Measurements from ENCODE around the gene OR8B4.
"Not testable (repeated sequence)": the region's sequence is repeated elsewhere in the genome, so short reads cannot be mapped to it uniquely, and the experiment has no call there.

Gene OR8B4

GRCh38 chr11:124405581-124405980, 19.1 kb downstream of the OR8B4 start:
- DNase-seq (ENCODE audit: low spot score): no peak

DNA sequence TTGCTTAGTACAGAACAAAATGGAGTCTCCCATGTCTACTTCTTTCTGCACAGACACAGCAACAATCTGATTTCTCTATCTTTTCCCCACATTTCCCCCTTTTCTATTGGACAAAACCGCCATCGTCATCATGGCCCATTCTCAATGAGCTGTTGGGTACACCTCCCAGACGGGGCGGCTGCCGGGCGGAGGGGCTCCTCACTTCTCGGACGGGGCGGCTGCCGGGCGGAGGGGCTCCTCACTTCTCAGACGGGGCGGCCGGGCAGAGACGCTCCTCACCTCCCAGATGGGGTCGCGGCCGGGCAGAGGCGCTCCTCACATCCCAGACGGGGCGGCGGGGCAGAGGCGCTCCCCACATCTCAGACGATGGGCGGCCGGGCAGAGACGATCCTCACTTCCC, 21.5 kb downstream of the OR8B4 start:
- not testable (repeated sequence) for DNase-seq (ENCODE audit: low spot score)

- DNase-seq (ENCODE audit: low spot score): no peak
Measured at GRCh38 chr11:124402326-124402922, 22.2 kb downstream of the OR8B4 start.

DNA sequence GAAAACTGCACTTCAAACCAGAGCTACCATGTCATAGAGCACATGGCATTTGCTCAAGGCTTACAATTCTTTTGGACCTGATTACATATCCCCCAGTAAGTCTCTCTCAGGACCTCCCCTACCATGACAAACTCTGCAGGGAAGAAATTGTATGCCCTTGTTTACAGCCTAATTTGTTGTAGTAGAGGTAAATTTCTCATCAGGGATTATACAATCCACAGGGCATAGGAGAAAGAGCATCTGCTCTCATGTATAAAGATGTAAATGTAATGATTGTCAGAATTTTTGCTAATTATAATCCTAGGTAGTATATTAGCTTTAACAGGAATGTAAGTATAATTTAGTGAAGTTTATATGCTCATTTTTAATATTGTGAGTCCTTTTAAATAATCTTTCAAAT, 25.7 kb downstream of the OR8B4 start, which contains the start of gene OR8B3:
OR8B3 (minus strand) TSS at position 101 of the 400 bp plus-strand sequence. CDS start 1,673 bp downstream, outside the sequence.
- no peak for DNase-seq (ENCODE audit: low spot score)

- DNase-seq (ENCODE audit: low spot score): not testable (repeated sequence)
Measured at GRCh38 chr11:124396847-124397246, 27.8 kb downstream of the OR8B4 start.

- no peak for DNase-seq (ENCODE audit: low spot score)
Measured at GRCh38 chr11:124394408-124394807, 30.3 kb downstream of the OR8B4 start.

GRCh38 chr11:124384399-124384798, 40.3 kb downstream of the OR8B4 start, which contains the start of gene OR8B2:
Gene OR8B2 (minus strand): TSS chr11:124384499. CDS start chr11:124383343, 1,156 bp downstream.
- DNase-seq (ENCODE audit: low spot score): no peak

DNA sequence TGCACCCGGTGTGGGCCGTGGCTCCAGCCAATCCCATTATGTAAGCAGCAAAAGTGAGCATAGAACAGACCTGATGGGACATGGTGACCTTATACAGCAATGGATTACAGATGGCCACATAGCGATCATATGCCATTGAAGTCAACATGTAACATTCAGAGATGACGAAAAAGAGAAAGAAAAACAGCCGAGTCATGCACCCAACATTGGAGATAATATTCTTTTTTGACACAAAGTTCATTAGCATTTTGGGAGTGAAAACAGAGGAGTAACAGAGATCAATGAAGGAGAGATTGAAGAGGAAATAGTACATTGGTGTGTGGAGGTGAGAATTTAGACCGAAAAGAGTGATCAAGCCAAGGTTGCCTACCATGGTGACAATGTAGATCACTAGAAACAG, 41.8 kb downstream of the OR8B4 start:
- not testable (repeated sequence) for DNase-seq (ENCODE audit: low spot score)

GRCh38 chr11:124380585-124380984, 44.1 kb downstream of the OR8B4 start:
- no peak for DNase-seq (ENCODE audit: low spot score)

- no peak for DNase-seq (ENCODE audit: low spot score)
Measured at GRCh38 chr11:124376280-124376679, 48.4 kb downstream of the OR8B4 start.

Measured in left forelimb (tissue), 1 donor.